ENCODE results near the gene RDH14.

RDH14 gene, protein sequence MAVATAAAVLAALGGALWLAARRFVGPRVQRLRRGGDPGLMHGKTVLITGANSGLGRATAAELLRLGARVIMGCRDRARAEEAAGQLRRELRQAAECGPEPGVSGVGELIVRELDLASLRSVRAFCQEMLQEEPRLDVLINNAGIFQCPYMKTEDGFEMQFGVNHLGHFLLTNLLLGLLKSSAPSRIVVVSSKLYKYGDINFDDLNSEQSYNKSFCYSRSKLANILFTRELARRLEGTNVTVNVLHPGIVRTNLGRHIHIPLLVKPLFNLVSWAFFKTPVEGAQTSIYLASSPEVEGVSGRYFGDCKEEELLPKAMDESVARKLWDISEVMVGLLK

GRCh38 chr2:18560031-18560796 is at the start of gene RDH14:
RDH14 (minus strand) TSS chr2:18560653; CDS start chr2:18560572, 81 bp downstream.
- DNase-seq = peak; percentile 41

DNA sequence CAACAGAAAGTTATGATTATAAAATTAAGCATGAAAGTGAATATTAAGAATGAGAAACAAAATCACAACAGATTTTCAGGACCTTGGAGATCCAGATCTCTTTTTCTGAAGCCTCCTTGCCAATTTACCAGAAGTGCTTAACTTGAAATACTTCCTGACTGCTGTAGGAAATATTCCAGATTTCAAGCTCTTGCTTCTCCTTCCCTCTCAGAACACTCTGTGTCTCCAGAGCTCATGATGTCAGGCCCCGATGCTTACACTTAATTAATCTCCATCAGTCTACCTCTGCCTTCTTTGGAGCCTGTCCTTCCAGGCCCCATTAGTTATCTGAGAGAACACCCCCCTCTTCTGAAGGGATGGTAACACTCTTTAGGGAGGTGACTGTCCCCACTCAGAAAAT is 49.6 kb upstream of the RDH14 start:
- no peak for DNase-seq

GRCh38 chr2:18605115-18605514 is 44.7 kb upstream of the RDH14 start:
- DNase-seq = no peak

DNA sequence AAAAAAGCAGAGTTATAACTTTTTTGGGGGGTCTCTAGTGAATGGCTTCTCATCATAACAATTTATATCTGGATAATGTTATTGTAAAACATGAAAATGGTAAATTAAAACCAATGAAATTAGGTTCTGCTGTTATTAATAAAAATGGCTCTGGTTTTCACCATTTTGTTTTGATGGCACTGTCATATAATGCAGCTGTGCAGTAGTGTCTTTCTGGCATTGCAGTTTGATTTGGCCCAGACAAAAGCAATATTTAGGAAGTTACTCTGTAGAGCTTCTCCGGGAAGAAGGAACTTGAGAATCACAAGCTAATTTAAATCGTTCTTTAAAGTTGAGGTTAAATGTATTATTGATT is 44.1 kb upstream of the RDH14 start:
- no peak for DNase-seq

DNA sequence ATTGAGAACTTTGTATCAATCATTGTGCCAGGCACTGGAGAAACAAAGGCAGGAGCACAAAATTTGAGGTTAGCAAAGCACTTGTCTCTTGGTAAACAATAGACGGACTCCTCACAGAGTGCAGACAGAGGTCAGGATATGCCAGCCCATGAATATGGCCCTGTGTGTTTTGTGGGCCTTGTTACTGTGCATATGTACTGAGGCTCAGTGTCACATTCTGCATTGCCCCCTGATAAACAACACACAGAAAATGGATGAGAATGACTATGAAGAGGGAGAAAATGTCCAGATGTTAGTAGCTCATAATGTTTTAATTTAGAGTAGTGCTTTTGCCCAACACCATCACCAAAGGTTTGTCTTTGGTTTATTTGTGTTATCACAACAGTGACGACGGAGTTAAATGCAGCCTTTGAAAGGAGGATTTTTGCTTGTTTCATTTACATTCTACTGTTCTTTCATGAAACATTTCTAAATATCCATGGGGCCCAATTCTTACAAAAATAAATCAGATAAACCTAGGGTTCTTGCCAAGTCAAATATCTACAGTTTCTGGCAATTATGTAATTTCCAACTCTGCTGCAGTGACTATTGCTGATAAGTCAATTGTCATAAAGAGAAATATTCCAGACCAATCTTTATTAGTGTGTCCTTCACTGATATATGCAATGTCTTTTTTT is 43.5 kb upstream of the RDH14 start:
- DNase-seq = no peak

DNA sequence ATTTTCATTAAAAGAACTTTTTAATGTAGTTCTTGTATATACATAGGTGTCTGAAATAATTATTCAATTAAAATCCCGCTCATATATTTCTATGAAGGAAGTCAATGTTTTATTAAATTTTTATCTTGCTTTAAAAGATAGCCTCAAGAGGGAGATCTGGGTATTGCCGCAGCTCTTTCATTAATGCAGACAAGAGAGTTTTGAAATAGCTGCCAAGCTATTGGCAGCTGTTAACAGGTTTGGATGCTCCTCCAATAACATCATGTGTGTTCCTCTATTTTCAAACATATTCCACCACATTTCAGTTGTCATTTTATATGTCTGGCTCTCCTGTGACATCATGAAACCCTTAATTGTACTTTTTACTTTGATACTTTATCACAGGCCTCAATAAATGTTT is 41.8 kb upstream of the RDH14 start:
- no peak for DNase-seq

- DNase-seq = no peak
Observed at GRCh38 chr2:18600255-18600613, 39.8 kb upstream of the RDH14 start.

DNA sequence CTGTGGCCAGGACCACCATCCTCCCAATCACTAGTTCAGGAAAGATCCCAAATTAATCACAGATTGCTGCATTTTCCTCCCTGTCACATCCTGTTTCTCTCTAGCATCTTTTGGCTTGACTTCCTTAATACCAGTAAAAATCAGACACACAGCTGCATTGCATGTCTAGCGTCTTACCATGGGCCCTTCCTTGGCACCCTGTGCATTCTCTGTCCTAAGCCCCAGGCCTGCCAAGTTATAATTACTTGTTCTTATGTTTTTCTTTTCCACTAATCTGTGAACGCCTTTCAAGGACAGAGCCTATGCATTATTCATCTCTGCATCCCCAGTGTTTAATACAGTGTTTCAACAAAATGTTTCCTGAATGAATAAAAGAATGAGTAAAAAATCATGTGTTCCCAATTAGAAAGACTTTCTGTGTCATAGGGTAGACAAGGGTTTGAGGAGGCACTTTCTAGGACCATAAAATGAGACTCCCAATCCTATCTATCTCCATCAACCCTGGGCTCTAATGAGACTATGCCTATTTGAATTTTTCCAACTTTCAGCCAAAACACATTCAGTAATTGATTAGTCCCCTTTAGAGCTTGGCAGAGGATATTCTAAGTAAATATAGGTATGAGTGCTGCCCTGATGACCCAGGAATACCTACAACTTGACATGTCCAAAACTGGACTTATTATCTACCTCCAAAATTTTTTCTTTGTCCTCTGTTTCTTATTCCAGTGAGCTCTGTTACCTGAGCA is 39.2 kb upstream of the RDH14 start:
- DNase-seq = no peak

DNA sequence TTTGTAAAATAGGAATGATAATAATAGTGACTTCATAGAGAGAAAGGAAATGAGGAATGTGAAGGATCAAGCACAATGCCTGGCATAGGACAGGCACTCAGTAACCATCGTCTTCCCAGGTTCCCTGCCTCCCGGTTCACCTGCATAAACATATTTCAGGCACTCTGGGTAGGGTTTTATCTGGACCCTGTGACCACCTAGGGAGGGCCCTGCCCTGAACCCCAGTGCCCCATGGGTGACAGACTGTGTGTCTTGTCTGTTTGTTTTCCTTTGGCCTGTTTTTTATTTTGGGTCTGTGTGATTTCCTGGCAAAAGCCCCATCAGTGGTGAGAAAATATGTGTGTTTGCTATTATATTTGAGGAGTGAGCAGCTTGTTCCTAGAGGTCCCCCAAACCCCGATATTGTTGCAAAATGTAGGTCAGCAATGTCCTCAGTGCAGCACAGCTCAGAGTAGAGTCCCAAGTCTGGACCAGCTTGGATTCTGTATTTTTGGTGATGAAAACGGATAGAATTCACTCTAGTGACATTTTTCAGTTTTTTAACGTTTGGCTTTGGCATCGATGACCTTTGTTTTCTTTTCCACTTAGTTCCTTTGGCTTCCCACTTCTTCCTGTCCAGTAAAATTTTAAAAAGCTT is 38.5 kb upstream of the RDH14 start:
- no peak for DNase-seq

DNA sequence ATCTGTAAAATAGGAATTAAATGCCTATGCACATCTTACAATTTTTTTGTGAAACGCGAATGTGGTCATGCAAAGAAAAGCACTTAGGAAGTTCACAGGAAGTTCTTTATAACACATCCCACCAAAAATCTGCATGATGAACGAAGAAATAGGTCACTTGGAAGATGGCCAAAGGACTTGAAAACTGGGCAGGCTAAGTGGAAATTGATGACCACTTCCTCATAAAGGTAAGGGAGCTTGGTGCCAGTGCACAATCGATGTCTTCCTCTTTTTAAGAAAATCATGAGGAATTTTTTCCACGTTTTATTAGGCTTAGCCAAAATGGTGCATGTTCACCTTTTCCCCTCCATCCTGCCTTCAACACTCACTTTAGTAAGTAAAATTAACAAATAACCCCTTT is 37.2 kb upstream of the RDH14 start:
- DNase-seq = no peak

DNA sequence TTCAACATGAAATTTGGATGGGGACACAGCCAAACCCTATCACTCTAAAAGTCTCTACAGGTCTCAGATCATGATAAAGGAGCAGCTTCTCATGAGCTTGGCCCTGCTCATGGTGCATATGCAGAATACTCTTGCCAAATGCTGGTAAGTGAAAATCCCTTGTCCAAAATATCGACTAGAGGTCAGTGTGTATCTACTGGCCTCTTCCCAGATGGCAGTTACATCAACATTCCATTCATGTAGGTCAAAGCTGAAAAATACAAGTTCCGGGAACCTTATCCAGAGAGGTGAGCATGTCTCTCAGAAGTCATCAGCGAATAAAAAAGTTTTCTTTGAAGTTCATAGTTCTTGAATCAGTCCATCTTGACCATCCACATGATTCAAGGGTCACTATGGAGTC is 36.5 kb upstream of the RDH14 start:
- no peak for DNase-seq

DNA sequence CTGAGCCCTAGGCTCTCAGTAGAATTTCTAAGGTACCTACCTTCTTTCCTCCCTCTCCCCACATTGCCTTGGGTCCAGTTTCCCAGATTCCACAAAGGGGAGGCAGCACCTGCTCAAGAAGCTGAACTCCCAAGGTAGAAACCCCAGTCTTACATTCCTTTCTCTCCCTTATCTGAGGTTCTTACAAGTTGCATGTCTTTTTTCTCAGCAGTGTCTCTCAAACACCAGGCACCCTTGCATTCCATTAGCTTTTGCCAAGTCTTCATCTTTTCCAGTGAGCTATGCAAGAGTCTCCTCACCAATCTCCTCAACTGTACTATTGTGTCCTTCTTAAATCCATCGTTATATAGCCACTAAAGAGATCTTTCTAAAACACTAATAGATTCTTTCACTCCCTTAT is 33.0 kb upstream of the RDH14 start:
- no peak for DNase-seq

GRCh38 chr2:18592372-18592771 is 31.9 kb upstream of the RDH14 start:
- DNase-seq = no peak

- no peak for DNase-seq
Observed at GRCh38 chr2:18589354-18589753, 28.9 kb upstream of the RDH14 start, which contains the start of gene NT5C1B. NT5C1B (minus strand) TSS chr2:18589569; CDS start chr2:18589468, 101 bp downstream.

GRCh38 chr2:18588802-18589201 is 28.3 kb upstream of the RDH14 start:
- no peak for DNase-seq

- DNase-seq = no peak
Observed at GRCh38 chr2:18588049-18588448, 27.6 kb upstream of the RDH14 start.

DNA sequence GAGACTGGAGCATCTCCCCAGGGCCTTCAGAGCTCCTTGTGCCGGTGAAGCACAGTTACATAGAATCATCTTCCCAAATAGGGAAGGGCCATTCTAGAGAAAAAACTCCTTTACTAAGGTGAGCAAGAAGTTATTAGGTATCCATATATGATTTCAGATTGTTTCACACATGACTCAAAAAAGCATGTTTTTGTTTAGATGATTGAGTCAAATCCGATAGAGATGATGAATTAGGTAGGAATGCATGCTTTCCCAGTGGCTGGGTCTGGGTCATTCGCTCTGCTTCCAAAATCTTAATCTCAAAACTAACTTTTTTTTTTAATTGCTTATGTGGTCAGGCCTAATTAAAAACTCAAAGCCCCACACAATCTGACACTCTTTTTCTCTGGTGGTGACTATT is 25.1 kb upstream of the RDH14 start:
- DNase-seq = no peak

DNA sequence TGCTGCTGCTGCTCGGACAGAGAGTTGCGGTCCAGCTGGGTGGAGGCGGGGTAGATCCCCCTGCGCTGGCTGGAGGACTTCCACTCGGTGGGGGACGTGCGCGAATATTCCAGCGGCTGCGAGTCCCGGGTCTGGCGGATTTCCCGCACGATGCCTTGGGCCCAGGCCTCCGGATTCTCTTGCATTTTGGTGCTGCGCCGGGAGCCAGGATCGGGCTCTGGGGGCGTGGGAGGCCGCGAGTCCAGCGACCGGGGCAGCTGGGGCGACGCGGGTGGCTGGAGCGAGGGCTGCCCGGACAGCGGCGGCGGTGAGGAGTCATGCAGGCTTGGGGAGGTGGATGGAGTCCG is 24.1 kb upstream of the RDH14 start:
- no peak for DNase-seq

DNA sequence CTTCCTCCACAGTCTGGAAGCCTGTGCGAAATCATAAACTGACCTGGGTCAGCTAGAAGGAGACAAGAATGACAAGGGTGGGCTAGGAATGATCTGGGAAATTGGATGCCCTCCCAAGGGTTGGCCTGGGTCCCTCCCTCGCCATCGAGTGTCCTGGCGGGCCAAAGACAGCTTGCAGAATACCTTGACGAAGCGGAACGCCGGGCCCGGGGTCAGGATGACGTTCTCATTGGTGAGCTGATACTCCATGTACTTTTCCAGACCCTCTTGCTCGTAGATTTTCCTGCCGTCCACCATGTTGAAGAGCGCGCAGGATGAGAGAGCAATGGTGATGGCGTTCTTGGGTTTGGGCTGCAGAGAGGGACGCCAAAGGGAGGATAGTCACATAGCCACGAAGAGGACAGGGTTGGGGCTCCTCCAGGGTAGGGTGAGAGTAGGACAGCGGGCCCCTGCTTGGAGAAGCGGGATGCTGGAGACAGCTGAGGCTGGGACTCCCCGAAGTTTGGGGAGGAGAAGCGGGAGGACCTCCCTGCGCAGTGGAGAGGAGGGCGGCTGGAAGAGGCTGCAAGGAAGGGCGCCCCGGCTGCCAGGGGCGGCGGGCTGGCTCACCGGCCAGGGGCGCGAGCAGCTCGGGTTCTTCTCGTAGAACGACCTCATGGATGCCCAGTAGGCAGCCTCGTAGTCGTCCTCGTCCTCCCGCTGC is 23.6 kb upstream of the RDH14 start:
- DNase-seq = no peak

GRCh38 chr2:18580606-18581005 is 20.2 kb upstream of the RDH14 start:
- DNase-seq = no peak

- no peak for DNase-seq
Observed at GRCh38 chr2:18578033-18578432, 17.6 kb upstream of the RDH14 start.

DNA sequence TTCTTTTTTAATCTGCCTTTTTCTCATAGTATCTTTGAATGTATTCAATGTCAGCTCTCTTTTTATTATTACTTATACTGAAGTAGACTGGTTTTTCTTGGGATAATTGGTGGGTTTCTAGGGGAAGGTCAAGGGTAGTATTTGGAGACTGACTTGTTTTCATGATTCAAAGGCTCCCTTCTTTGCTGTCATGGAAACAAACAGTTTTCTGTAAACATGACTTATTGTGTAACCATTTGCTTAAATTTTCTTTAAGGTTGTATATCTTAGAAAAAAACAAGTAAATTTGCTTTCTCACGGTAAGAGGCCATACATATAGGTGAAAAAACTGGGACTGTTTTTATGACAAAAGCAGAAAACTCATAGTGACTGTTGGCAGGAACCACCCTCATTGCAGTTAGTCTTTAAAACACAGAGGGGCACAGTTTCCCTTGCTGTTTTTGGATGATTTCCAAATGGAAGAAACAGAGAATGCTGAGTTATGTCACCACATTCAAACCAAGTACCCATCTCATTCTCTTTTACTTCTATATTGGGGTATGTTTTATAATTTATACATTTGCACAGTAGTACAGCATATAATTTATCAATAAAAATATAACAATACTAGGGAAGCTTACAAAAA is 5.8 kb upstream of the RDH14 start:
- no peak for DNase-seq
